ENCODE measurements around the gene FOXP1.

- TF ChIP-seq CTCF (conservative IDR thresholded peaks at IDR 0.05 in 1 of 2, IDR thresholded peaks at IDR 0.05 in 1 of 2; ENCODE audit: extremely low read depth in 1 of 2, insufficient read depth in 1 of 2, low read depth in 1 of 2, low read length in 2 of 2) (no peak), EZH2 (IDR thresholded peaks at IDR 0.05; ENCODE audit: borderline replicate concordance, low read length) (no peak)
Measured at GRCh38 chr3:71438904-71439303, 144.6 kb downstream of the FOXP1 start.

Data from mammary epithelial cell (primary cell).